Uterus (tissue), 4 donors: ENCODE data around the gene EPS8L2. TPM values are rescaled to one million over a fixed set of nuclear protein-coding genes. Genes with fewer than 3 reads are reported as not detected.

Source experiments
- DNase-seq, 2 donors: peaks; one replicate each; pipeline ENCODE4 v3.0.0-alpha.2; 2019 to 2020
- H3K27ac ChIP-seq, 2 donors: fragments of 200-600 bp; sonication (generic); 1 replicate in 1 of 2; 2 replicates in 1 of 2; pipeline ENCODE4 v1.5.1; 2016 to 2018
- H3K27me3 ChIP-seq, 2 donors: fragments of 200-600 bp; sonication (generic); one replicate each; pipeline ENCODE4 v1.5.1; 2018 to 2019; ENCODE audit warnings: control low read depth in 1 of 2
- H3K36me3 ChIP-seq, 2 donors: fragments of 200-600 bp; sonication (generic); one replicate each; pipeline ENCODE4 v1.5.1; 2019; ENCODE audit warnings: control low read depth in 1 of 2
- H3K4me1 ChIP-seq, 2 donors: fragments of 200-600 bp; sonication (generic); one replicate each; pipeline ENCODE4 v1.5.1; 2018 to 2019; ENCODE audit warnings: control low read depth in 1 of 2
- H3K4me3 ChIP-seq, 2 donors: fragments of 200-600 bp; sonication (generic); 1 replicate in 1 of 2; 2 replicates in 1 of 2; pipeline ENCODE4 v1.5.1; 2018 to 2019; ENCODE audit warnings: mild to moderate bottlenecking in 1 of 2
- H3K9me3 ChIP-seq, 2 donors: fragments of 200-600 bp; sonication (generic); one replicate each; pipeline ENCODE4 v1.5.1; 2019; ENCODE audit warnings: control low read depth in 1 of 2
- POLR2A ChIP-seq, 2 donors: fragments of 450-650 bp; IDR thresholded peaks; one replicate each; pipeline ENCODE4 v1.6.1; 2016; ENCODE audit warnings: antibody characterized with exemption in 2 of 2, mild to moderate bottlenecking in 1 of 2, moderate library complexity in 1 of 2
- intact Hi-C: fragments of 100-400 bp; cut with DNase I; formaldehyde crosslinking; loops from one replicate; pipeline ENCODE4 v1.15.1; 2023; ENCODE audit warnings: low total_unique reads
- total RNA-seq, 4 donors: library from RNA; depleted of rRNA in 3 of 4; stranded (reverse); fragments of >200 nt in 3 of 4; gene quantifications; one replicate each; pipeline versions ENCODE4 v1.1.0 to v1.2.4, GENCODE V29; 2014 to 2023
- TF ChIP-seq, protein P1 (sequence below), 4 experiments: fragments of 200-600 bp in 2 of 4; fragments of 450-650 bp in 2 of 4; sonication (generic) in 2 of 4; IDR thresholded peaks; one replicate each; pipeline ENCODE4 v1.5.1; 2016 to 2019; ENCODE audit warnings: antibody characterized with exemption in 4 of 4, mild to moderate bottlenecking in 2 of 4, moderate library complexity in 1 of 4
- donor health status: DM: yes; HTN: yes; CAD: no.

Gene EPS8L2
- total RNA-seq, 4 donors from 2014 or later = 12.2 to 52.8 (median 32.3) TPM

DNA sequence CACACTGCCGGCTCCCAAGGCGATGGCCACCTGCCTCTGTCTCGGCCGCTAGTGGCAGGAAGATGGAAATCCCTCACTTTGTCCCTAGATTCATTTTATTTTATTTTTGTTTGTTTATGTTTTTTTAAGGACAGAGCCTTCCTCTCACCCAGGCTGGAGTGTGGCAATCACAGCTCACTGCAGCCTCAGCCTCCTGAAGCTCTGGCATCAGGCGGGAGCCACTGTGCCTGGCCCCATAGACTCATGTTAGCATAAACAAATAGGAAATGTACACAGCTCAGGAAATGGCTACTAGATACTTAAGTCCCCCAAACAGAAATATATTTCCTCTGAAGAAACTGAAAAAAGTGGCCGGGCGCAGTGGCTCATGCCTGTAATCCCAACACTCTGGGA is 6.9 kb upstream of the EPS8L2 start:
- peaks cover 1 to 7% of the 10 kb centered on the region in 2 donors for H3K4me1 ChIP-seq
- DNase-seq = no peak
- H3K27ac ChIP-seq = no peak overlapping the region
- TF ChIP-seq, protein P1, sequence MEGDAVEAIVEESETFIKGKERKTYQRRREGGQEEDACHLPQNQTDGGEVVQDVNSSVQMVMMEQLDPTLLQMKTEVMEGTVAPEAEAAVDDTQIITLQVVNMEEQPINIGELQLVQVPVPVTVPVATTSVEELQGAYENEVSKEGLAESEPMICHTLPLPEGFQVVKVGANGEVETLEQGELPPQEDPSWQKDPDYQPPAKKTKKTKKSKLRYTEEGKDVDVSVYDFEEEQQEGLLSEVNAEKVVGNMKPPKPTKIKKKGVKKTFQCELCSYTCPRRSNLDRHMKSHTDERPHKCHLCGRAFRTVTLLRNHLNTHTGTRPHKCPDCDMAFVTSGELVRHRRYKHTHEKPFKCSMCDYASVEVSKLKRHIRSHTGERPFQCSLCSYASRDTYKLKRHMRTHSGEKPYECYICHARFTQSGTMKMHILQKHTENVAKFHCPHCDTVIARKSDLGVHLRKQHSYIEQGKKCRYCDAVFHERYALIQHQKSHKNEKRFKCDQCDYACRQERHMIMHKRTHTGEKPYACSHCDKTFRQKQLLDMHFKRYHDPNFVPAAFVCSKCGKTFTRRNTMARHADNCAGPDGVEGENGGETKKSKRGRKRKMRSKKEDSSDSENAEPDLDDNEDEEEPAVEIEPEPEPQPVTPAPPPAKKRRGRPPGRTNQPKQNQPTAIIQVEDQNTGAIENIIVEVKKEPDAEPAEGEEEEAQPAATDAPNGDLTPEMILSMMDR (IDR thresholded peaks at IDR 0.05) = no peak
- no peak for TF ChIP-seq POLR2A (IDR thresholded peaks at IDR 0.05)
- no peaks in the 10 kb centered on the region for H3K9me3 ChIP-seq
- H3K36me3 ChIP-seq = no peaks in the 10 kb centered on the region
- intact Hi-C loops = no loop called here
- no peaks in the 10 kb centered on the region for H3K27me3 ChIP-seq
- H3K4me3 ChIP-seq = no peak overlapping the region

DNA sequence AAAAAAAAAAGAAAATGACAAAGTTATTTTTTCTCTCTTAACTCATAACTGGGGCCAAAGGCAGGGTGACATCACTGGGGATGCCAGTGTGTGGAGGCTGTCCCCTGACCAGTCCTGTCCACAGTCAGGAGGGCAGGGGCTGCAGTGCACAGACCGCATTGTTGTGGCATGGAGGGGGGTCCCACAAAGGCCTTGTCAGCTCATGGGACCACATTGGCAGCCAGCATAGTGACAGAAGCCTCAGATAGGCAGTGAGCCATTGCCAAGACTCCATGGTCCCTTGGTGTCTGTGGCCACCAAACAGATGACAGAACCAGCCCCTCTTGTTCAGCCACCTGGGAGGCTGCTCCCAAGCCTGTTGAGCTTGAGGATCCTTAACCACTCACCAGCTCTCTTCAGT is 6.3 kb upstream of the EPS8L2 start:
- Histone ChIP-seq H3K27me3 (no peaks in the 10 kb centered on the region), H3K36me3 (no peaks in the 10 kb centered on the region), H3K27ac (no peak overlapping the region), H3K4me3 (no peak overlapping the region), H3K4me1 (peaks cover 0 to 7% of the 10 kb centered on the region in 2 donors), H3K9me3 (no peaks in the 10 kb centered on the region)
- intact Hi-C loops = no loop called here
- DNase-seq = no peak
- no peak for TF ChIP-seq POLR2A (IDR thresholded peaks at IDR 0.05)
- TF ChIP-seq, protein P1 (IDR thresholded peaks at IDR 0.05) = no peak

DNA sequence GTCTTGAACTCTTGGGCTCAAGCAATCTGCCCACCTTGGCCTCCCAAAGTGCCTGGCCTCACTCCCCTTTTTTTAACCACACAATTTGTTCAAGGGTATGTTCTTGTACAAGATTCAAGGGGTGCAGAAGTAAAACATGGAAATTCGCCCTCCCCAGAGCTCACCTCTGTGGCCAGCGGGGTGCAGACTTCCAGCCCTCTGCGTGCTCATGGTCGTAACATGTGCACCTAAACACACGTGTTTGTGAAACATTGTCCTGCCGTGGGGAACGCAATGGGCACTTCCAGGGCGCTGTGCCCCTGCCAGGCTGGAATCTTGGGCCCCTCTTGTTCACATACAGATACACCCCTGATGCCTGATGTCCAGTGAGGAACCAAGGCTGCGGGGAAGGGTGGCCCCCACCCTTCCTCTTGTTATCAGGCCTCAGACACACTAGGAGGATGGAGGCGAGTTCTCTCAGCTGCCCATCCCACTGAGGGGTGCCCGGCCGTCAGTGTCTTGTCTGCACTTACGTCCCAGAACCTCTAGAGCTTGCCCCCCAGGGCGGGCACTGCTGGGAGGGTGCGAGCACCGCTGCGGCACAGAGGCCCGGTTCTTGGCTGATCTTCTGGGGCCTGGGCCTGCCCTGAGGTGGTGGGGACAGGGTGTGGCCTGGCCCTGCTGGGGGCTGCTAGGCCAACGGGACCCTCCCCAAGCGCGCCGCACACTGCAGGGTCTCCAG is 4.1 kb upstream of the EPS8L2 start:
- H3K27me3 ChIP-seq = no peaks in the 10 kb centered on the region
- H3K27ac ChIP-seq = peak overlapping the region in 1 of 2 donors; percentile 35
- no peak for DNase-seq
- peaks cover 2 to 4% of the 10 kb centered on the region in 2 donors for H3K4me1 ChIP-seq
- H3K36me3 ChIP-seq = no peaks in the 10 kb centered on the region
- H3K4me3 ChIP-seq = no peak overlapping the region
- TF ChIP-seq, protein P1 (IDR thresholded peaks at IDR 0.05) = no peak
- no peak for TF ChIP-seq POLR2A (IDR thresholded peaks at IDR 0.05)
- intact Hi-C loops = no loop called here
- H3K9me3 ChIP-seq = no peaks in the 10 kb centered on the region

DNA sequence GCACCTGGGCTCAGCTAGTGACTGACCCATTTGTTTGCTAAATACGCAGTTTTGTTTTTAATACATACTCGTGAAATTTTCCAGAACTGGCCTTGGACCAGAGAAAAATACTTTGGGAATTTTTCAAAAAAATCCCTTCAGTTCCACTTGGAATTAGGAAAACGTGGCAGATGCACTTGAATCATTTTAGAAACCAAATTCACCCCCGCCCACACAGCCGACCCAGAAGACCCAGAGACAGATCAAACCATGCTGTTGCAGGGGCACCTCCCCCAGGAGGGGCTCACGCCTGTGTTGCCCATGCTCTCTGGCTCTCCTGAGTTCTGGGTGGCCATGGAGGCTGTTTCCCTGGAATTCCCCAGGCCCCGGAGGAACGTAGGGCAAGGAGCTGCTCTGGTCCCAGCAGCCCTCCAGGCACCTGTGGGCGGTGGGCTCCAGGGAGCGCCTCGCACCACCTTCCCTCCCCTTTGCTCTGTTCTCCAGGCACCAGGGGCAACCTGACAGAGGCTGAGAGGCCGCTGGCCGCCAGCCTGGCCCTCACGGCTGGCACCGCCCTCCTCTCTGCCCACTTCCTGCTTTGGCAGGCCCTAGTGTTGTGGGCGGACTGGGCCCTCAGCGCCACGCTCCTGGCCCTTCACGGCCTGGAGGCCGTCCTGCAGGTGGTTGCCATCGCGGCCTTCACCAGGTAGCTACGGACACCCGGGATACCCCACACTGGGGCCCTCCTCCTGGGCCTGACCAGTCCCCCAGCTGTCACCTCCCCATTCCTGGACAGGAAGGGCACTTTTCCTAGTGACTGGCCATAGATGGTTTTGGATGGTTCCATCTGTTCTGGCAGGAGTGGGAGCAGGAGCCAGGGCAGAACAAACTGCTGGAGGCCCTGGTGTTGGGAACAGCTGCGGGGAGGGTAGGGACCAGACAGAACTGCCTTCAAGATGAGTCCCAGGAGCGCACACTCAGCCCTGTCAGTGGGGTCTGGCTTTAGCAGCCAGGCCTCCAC is 3.3 kb upstream of the EPS8L2 start:
- H3K4me1 ChIP-seq = peaks cover 0 to 4% of the 10 kb centered on the region in 2 donors
- H3K9me3 ChIP-seq = no peaks in the 10 kb centered on the region
- intact Hi-C loops = no loop called here
- no peak for TF ChIP-seq POLR2A (IDR thresholded peaks at IDR 0.05)
- TF ChIP-seq, protein P1 (IDR thresholded peaks at IDR 0.05) = no peak
- H3K4me3 ChIP-seq = no peak overlapping the region
- H3K27me3 ChIP-seq = no peaks in the 10 kb centered on the region
- peak overlapping the region; percentile 35 to 47 for H3K27ac ChIP-seq
- DNase-seq = peak in 1 of 2 donors; percentile 26
- H3K36me3 ChIP-seq = no peaks in the 10 kb centered on the region

DNA sequence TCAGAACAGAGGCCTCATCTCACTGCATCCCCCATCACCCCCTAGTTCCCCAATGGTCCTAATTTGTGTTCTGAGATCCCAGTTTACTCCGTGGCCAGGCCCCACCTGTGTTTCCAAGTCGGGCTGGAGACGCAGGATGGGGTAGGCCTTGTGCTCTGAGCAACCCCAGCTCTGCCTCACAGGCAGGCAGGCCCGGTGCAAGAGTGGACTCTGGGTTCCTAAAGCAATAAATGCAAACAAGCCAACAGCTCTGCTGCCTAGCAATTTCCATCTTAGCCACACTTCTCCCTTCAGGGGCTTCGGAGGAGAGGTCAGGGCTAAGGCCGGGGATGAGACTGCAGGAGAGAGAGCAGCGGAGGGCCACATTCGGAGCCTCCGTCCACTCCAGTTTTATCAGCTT is 2.5 kb upstream of the EPS8L2 start:
- TF ChIP-seq, protein P1 (IDR thresholded peaks at IDR 0.05) = no peak
- TF ChIP-seq POLR2A (IDR thresholded peaks at IDR 0.05) = no peak
- intact Hi-C loops = no loop called here
- H3K36me3 ChIP-seq = no peaks in the 10 kb centered on the region

More for the DNA sequence above, 2.5 kb upstream of the EPS8L2 start:
- Histone ChIP-seq H3K27me3 (no peaks in the 10 kb centered on the region), H3K4me3 (no peak overlapping the region), H3K9me3 (no peaks in the 10 kb centered on the region), H3K4me1 (peaks cover 0 to 4% of the 10 kb centered on the region in 2 donors), H3K27ac (peak overlapping the region; percentile 35 to 47)
- no peak for DNase-seq
